SK-N-MC (cell line): ENCODE data around the gene PROX1.

Source experiments
- EZH2 ChIP-seq: fragments of 200-600 bp; sonication (generic); IDR thresholded peaks from one replicate; pipeline ENCODE4 v1.6.1; 2017; ENCODE audit warnings: antibody characterized with exemption
- POLR2AphosphoS5 ChIP-seq: IDR thresholded peaks from 2 replicates; pipeline ENCODE4 v1.6.1; 2012; ENCODE audit warnings: mild to moderate bottlenecking, low read depth, low read length, borderline replicate concordance

DNA sequence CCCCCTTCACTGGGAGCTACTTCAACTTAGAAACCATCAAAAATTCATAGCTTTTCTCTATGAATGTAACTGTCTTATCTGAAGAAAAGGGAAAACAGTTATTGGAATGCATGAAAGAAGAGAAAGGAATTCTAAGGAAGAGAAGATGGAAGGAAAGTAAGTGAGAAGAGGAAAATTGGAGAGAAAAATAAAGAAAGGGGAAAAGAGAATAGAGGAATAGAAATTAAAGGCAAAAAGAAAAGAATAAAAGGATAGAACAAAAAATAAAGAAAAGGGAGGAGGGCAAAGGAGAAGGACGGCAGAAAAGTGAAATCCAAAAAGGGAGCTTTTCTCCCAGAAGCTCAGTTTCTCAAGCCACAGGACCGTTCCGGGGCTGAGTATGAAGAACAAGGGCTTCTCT is 9.9 kb upstream of the PROX1 start:
- TF ChIP-seq POLR2AphosphoS5 (no peak), EZH2 (no peak)
